ENCODE results near the gene TTC28. TPM values are rescaled to one million over a fixed set of nuclear protein-coding genes. Genes with fewer than 3 reads are reported as not detected.

TTC28 gene
- total and polyA plus RNA-seq, 2 donors (not counting 3 experiments of a cell fraction or from before 2014, with no cell fraction given): 16.5 to 51.1 TPM

GRCh38 chr22:28541137-28541536 is 138.5 kb downstream of the TTC28 start:
- Histone ChIP-seq H3K27me3 (ENCODE audit: control insufficient read depth in 2 of 2, insufficient read depth in 2 of 2, low read length in 2 of 2) (no peaks in the 10 kb centered on the region), H3K36me3 (ENCODE audit: control insufficient read depth in 2 of 2, extremely low read depth in 1 of 2, insufficient read depth in 2 of 2, low read length in 2 of 2) (no peaks in the 10 kb centered on the region), H3K4me1 (ENCODE audit: control insufficient read depth, extremely low read depth, insufficient read depth, low read length) (no peaks in the 10 kb centered on the region), H3K9me1 (replicated peaks; ENCODE audit: control insufficient read depth, extremely low read depth, insufficient read depth, low read length) (no peaks in the 10 kb centered on the region), H3K4me2 (ENCODE audit: insufficient read depth, low read length) (no peak overlapping the region), H3K9me3 (replicated peaks; ENCODE audit: control insufficient read depth, insufficient read depth, low read length) (no peaks in the 10 kb centered on the region), H3K4me3 (replicated peaks in 1 of 3; ENCODE audit: insufficient read depth in 1 of 3, low read depth in 1 of 3, low read length in 3 of 3) (no peak overlapping the region), H3K27ac (ENCODE audit: insufficient read depth, low read depth, low read length) (no peak overlapping the region), H4K20me1 (replicated peaks; ENCODE audit: control insufficient read depth, extremely low read depth, insufficient read depth, low read length) (no peaks in the 10 kb centered on the region), H3K9ac (replicated peaks; ENCODE audit: extremely low read depth, insufficient read depth, low read length) (no peak overlapping the region), H3K79me2 (ENCODE audit: control insufficient read depth, insufficient read depth, low read length) (no peaks in the 10 kb centered on the region), H2AFZ (ENCODE audit: low read depth, low read length) (no peak overlapping the region)
- intact Hi-C loops (cut with micrococcal nuclease): no loop called here
- DNase-seq (ENCODE audit: low read depth, low spot score) (no peak), FAIRE-seq (no peak)
- TF ChIP-seq POLR2A (IDR thresholded peaks at IDR 0.05; ENCODE audit: low read depth, low read length) (no peak), POLR2AphosphoS5 (IDR thresholded peaks at IDR 0.05; ENCODE audit: insufficient read depth, low read depth, low read length) (no peak), GATA2 (IDR thresholded peaks at IDR 0.05; ENCODE audit: insufficient read depth, insufficient read length, low read depth, low read length) (no peak), MYC (IDR thresholded peaks at IDR 0.05; ENCODE audit: low read depth, low read length) (no peak), FOS (IDR thresholded peaks at IDR 0.05; ENCODE audit: borderline replicate concordance, insufficient read depth, low read length) (no peak), EZH2 (IDR thresholded peaks at IDR 0.05; ENCODE audit: borderline replicate concordance, low read depth, low read length, severe bottlenecking) (no peak), JUN (IDR thresholded peaks at IDR 0.05; ENCODE audit: borderline replicate concordance, insufficient read depth, insufficient read length, low read depth) (no peak)
- TF ChIP-seq, protein P1, sequence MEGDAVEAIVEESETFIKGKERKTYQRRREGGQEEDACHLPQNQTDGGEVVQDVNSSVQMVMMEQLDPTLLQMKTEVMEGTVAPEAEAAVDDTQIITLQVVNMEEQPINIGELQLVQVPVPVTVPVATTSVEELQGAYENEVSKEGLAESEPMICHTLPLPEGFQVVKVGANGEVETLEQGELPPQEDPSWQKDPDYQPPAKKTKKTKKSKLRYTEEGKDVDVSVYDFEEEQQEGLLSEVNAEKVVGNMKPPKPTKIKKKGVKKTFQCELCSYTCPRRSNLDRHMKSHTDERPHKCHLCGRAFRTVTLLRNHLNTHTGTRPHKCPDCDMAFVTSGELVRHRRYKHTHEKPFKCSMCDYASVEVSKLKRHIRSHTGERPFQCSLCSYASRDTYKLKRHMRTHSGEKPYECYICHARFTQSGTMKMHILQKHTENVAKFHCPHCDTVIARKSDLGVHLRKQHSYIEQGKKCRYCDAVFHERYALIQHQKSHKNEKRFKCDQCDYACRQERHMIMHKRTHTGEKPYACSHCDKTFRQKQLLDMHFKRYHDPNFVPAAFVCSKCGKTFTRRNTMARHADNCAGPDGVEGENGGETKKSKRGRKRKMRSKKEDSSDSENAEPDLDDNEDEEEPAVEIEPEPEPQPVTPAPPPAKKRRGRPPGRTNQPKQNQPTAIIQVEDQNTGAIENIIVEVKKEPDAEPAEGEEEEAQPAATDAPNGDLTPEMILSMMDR (IDR thresholded peaks at IDR 0.05; ENCODE audit: extremely low read depth in 1 of 2, insufficient read depth in 1 of 2, low read depth in 1 of 2, low read length in 2 of 2): no peak
- TF ChIP-seq, protein P2, sequence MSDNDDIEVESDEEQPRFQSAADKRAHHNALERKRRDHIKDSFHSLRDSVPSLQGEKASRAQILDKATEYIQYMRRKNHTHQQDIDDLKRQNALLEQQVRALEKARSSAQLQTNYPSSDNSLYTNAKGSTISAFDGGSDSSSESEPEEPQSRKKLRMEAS (IDR thresholded peaks at IDR 0.05; ENCODE audit: insufficient read depth, insufficient read length): no peak
- BruUV-seq (replicated peaks): no TSS peak
- ChIA-PET CTCF (no interaction called here), POLR2A (no interaction called here)
- dilution Hi-C loops (cut with MboI; ENCODE audit: extremely low pct_ligation_motif_present, low sequenced_read_pairs): no loop called here

Data from endothelial cell of umbilical vein (primary cell).